Osteocyte (in vitro differentiated cells): ENCODE measurements around the gene ARAP2. TPM values are rescaled to one million over a fixed set of nuclear protein-coding genes. Genes with fewer than 3 reads are reported as not detected.

Experiments used
- DNase-seq: peaks from one replicate; pipeline ENCODE4 v3.0.0; 2021; ENCODE audit warnings: mixed read lengths; ENCODE audit not compliant: unreplicated experiment; ENCODE audit errors: extremely low spot score
- H3K27ac Mint-ChIP-seq: one replicate; pipeline ENCODE4 v1.8.0; 2021; ENCODE audit warnings: mild to moderate bottlenecking, mixed read lengths; ENCODE audit not compliant: unreplicated experiment
- H3K27me3 Mint-ChIP-seq: one replicate; pipeline ENCODE4 v1.8.0; 2021; ENCODE audit warnings: mixed read lengths; ENCODE audit not compliant: unreplicated experiment
- H3K36me3 Mint-ChIP-seq: one replicate; pipeline ENCODE4 v1.8.0; 2021; ENCODE audit warnings: mixed read lengths; ENCODE audit not compliant: unreplicated experiment
- H3K4me1 Mint-ChIP-seq: one replicate; pipeline ENCODE4 v1.8.0; 2021; ENCODE audit warnings: mixed read lengths; ENCODE audit not compliant: unreplicated experiment
- H3K4me3 Mint-ChIP-seq: one replicate; pipeline ENCODE4 v1.8.0; 2021; ENCODE audit warnings: mild to moderate bottlenecking, moderate library complexity, mixed read lengths; ENCODE audit not compliant: unreplicated experiment
- H3K9me3 Mint-ChIP-seq: one replicate; pipeline ENCODE4 v1.8.0; 2021; ENCODE audit warnings: mixed read lengths; ENCODE audit not compliant: unreplicated experiment
- total RNA-seq: library from RNA; stranded (reverse); gene quantifications from 2 replicates; pipeline ENCODE4 v1.2.1, GENCODE V29; 2021
- TF ChIP-seq, protein P1 (sequence below): fragments of 200-600 bp; sonication (generic); IDR thresholded peaks from 2 replicates; pipeline ENCODE4 v1.5.0; 2021; ENCODE audit warnings: antibody characterized with exemption, mild to moderate bottlenecking, moderate library complexity

The ARAP2 gene
- total RNA-seq, 1 donor from 2014 or later = 1.0 TPM

DNA sequence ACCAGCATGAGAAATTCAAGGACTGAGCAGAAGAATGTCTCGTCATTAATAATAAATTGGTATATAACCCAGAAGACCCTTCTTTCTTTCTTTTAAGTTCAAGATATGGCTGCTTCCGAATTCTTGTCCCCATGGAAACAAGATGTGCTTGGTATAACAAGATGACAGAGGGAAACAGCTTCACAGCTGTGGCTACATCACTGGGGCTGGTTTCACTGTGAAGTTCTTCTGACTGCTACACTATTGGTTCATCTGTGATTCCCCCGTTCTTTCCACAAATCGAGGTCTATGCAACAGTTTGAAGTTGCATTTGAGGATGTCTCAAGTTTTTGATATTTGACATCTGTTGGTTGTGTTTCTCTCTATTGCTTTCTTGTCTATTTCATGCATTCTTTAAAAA is 24.8 kb upstream of the ARAP2 start:
- no peak overlapping the region for H3K27ac Mint-ChIP-seq

DNA sequence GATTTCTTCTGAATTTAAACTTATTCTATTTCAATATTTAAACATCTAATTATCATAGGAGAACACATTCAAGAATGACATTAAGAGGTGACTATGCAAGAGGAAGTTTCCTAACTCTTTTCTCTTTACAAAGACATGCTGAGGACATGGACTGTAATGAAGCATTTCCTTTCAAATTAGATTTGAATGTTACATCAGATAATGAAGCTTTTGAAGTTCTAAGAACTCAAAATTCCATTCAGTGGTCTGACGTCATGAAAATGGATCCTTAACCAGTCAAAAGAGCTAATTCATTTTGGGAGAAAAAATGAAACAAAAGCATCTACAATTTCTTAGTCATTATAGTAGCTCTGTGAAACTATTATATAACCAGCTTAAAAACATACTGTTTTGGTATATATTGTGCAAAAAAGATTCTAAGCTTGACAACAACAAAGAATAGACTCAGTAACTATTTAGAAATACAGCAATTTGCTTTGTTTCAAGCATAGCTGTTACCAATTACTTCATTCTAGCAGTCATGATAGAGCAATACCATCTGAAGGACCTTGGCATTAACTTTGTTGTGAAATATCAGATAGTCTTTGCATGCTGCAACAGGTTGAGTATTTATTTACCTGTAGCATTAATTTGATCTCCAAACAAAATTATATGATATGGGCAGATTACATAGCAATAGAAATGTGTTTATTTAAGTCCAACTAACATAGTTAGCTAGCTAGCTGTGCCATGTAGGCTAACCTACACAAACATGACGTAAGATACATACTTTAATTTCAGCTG is 23.4 kb upstream of the ARAP2 start:
- DNase-seq = no peak
- TF ChIP-seq, protein P1, sequence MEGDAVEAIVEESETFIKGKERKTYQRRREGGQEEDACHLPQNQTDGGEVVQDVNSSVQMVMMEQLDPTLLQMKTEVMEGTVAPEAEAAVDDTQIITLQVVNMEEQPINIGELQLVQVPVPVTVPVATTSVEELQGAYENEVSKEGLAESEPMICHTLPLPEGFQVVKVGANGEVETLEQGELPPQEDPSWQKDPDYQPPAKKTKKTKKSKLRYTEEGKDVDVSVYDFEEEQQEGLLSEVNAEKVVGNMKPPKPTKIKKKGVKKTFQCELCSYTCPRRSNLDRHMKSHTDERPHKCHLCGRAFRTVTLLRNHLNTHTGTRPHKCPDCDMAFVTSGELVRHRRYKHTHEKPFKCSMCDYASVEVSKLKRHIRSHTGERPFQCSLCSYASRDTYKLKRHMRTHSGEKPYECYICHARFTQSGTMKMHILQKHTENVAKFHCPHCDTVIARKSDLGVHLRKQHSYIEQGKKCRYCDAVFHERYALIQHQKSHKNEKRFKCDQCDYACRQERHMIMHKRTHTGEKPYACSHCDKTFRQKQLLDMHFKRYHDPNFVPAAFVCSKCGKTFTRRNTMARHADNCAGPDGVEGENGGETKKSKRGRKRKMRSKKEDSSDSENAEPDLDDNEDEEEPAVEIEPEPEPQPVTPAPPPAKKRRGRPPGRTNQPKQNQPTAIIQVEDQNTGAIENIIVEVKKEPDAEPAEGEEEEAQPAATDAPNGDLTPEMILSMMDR = no peak
- no peaks in the 10 kb centered on the region for H3K4me1 Mint-ChIP-seq
- no peak overlapping the region for H3K4me3 Mint-ChIP-seq
- no peak overlapping the region for H3K27ac Mint-ChIP-seq
- peaks cover 5% of the 10 kb centered on the region for H3K27me3 Mint-ChIP-seq
- no peaks in the 10 kb centered on the region for H3K36me3 Mint-ChIP-seq
- H3K9me3 Mint-ChIP-seq = no peaks in the 10 kb centered on the region

More for the DNA sequence above, 24.8 kb upstream of the ARAP2 start:
- Mint-ChIP-seq H3K4me3 (no peak overlapping the region), H3K27me3 (peaks cover 5% of the 10 kb centered on the region), H3K9me3 (no peaks in the 10 kb centered on the region), H3K36me3 (no peaks in the 10 kb centered on the region), H3K4me1 (peaks cover 2% of the 10 kb centered on the region)
- no peak for DNase-seq
- TF ChIP-seq, protein P1 = no peak

DNA sequence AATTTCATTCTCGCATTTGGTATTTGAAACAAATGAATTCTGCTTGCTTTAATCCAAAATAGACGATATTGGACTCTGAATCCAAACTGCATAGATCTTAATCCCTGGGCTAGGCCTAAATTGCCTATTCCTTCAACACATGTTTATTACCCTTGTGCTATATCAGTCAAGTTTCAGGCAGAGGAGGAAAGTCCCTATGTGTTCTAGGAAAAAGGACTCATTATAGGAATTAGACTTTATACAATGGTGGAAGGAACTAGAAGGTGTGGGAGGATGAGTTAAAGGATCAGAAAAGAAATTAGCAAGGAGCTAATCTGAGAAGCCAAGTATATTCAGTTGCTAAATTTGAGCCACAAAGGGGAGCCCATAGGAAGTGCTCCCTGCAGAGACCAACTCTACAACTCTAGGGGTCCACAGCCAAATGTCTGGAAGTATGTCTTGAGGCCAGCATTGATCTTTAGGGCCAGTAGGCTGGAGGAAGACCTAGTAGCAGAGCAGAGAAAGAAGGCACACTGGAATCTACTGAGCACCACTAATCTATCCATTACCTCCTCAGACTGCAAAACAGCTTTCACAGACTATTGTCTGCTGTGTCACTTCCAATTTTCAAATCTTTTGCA is 20.0 kb upstream of the ARAP2 start:
- DNase-seq = no peak
- Mint-ChIP-seq H3K4me1 (no peaks in the 10 kb centered on the region), H3K27me3 (peaks cover 5% of the 10 kb centered on the region), H3K4me3 (no peak overlapping the region), H3K36me3 (no peaks in the 10 kb centered on the region), H3K27ac (no peak overlapping the region), H3K9me3 (no peaks in the 10 kb centered on the region)
- TF ChIP-seq, protein P1 = no peak

DNA sequence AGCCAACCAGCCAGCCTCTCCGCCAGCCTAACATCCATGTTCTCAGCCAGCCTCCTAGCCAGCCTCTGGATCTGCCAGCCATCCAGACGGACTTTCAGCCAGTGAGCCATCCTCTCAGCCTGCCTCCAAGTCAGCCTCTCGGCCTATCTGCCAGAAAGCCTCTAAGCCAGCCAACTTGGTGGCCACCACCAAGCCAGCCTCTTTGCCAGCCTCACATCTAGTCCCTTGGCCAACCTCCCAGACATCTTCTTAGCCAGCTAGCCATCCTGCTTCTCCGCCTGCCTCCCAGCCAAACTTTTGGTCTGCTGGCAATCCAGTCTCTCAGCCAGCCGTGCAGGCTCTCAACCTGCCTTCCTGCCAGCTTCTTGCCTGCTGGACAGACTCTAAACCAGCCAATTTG is 16.4 kb upstream of the ARAP2 start:
- TF ChIP-seq, protein P1 = no peak
- H3K9me3 Mint-ChIP-seq = no peaks in the 10 kb centered on the region
- DNase-seq = no peak
- no peaks in the 10 kb centered on the region for H3K36me3 Mint-ChIP-seq
- H3K27ac Mint-ChIP-seq = no peak overlapping the region
- H3K4me1 Mint-ChIP-seq = no peaks in the 10 kb centered on the region
- no peaks in the 10 kb centered on the region for H3K27me3 Mint-ChIP-seq
- no peak overlapping the region for H3K4me3 Mint-ChIP-seq

DNA sequence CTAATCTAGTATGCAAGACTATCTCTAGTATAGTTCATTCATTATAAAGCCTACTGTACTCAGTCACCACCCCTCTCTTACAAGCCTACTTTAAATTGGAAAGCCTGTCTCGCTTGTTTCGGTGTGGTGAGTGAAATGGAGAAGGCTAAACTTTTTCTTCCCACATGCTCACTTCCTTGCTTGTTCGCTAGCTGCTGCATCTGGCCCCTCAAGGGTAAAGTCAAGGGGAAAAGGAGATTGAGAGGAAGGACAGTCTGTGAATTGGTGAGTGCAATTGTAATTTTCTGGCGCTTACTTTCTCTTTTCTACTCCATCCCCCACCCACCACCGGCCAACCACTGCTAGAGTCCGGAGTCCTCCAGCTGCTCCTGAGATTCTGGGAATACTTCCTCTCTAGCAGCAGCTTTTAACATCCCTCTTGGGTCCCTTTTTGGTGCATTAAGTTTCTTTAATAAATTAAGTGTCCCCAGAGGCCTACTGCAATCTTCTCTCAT is 12.1 kb upstream of the ARAP2 start:
- H3K4me3 Mint-ChIP-seq = no peak overlapping the region
- TF ChIP-seq, protein P1 = no peak
- H3K36me3 Mint-ChIP-seq = no peaks in the 10 kb centered on the region
- no peak overlapping the region for H3K27ac Mint-ChIP-seq
- H3K4me1 Mint-ChIP-seq = peaks cover 3% of the 10 kb centered on the region
- H3K27me3 Mint-ChIP-seq = no peaks in the 10 kb centered on the region
- DNase-seq = no peak
- H3K9me3 Mint-ChIP-seq = no peaks in the 10 kb centered on the region
